Hematopoietic multipotent progenitor cell treated with erythropoietin and hydrocortisone succinate and interleukin-3 and kit ligand, for 8 days (in vitro differentiated cells): Measurements from ENCODE around the gene GFRA1.

ENCODE experiments used
- DNase-seq: peaks from one replicate; pipeline ENCODE4 v3.0.0-alpha.2; 2015

The GFRA1 gene

GRCh38 chr10:116240157-116240950, 32.7 kb downstream of the GFRA1 start:
- no peak for DNase-seq

DNA sequence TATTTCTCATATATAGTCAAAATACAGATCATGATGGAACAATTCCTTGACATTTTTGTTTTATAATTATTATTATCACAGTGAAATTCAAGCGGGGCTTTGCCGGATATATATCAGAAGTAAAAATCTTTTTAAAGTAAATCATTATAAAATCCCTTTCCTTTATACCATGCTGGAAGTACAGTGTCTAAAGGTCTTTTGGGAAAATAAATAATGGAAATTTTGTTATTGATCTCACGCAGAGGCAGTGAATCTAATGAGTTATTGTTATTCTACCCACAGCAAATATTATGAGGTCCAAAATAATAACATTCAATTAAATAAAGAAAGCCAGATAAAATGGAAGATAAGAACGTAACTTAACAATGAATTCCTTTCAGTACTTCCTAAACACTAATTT, 33.8 kb downstream of the GFRA1 start:
- no peak for DNase-seq

DNA sequence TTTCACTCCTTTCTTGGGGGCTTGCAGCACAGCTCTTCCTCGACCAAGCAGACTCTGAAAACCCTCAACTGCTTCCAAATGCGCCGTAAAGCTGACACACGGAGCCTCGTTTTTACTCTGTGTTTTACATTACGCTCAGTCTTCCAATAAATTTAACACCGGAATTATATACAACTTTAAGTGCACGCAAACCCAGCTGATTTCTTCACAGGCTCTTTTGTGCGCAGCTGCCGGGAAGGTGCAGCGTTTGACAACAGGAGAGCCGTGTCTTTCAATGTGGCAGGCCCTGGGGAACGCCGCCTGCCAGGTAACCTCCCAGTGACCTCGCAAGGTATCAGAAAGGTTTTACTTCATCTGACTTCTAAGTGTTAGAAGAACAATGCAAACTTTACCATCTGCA, 35.0 kb downstream of the GFRA1 start:
- no peak for DNase-seq

- no peak for DNase-seq
Measured at GRCh38 chr10:116237260-116237659, 35.7 kb downstream of the GFRA1 start.

DNA sequence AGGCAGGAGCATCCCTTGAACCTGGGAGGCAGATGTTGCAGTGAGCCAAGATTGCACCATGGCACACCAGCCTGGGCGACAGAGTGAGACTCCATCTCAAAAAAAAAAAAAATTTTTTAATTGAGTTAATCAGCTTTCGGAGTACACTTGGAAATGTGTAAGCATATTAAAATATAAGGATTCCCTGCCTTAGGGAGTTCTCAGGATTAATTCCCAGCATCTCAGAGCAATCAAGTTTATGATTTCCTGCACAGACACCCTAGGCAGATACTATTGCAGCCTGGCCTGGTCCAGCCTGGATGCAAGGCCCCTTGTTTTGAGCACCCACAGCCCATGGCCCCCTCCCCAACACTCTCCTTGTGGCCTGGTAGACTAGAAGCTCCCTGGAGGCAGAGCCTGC, 39.8 kb downstream of the GFRA1 start:
- DNase-seq = no peak

GRCh38 chr10:116232613-116233012, 40.4 kb downstream of the GFRA1 start:
- DNase-seq = no peak

GRCh38 chr10:116226766-116227165, 46.2 kb downstream of the GFRA1 start:
- no peak for DNase-seq

DNA sequence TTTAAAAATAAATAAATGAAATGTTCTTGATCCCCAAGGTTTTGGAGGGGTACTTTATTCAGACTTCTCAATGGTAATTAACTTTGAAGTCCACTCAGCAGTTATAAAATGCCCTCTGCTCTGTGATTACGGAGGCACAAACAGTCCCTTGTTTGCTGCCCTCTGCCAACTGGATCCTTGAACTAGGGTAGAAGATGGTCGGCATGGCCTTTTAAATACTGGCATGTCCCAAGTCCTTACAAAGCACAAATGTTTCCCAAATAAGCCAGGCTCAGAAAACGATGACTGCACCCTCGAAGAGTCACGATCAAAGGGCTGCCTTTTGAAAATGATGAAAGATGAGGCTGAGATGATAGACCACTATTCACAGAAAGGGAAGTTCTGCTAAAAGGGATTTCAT, 47.0 kb downstream of the GFRA1 start:
- DNase-seq = no peak

GRCh38 chr10:116223289-116223688, 49.7 kb downstream of the GFRA1 start:
- DNase-seq = no peak

DNA sequence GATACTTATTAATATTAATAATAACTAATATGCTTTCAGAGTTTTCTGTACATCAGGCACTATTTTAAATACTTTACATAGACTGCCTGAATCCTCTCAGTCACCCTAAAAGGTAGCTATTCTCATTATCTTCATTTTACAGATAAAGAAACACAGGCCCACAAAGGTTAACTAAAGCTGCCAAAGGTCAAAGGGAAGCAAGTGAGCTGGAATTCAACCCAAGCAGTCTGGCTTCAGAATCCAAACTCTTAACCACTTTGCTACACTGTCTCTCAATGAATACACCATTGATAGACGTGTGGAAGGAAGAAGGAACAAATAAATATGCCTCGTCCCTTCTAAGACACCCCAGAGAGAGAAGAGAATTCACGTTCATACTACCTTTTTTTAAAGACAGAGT, 52.0 kb downstream of the GFRA1 start:
- no peak for DNase-seq

DNA sequence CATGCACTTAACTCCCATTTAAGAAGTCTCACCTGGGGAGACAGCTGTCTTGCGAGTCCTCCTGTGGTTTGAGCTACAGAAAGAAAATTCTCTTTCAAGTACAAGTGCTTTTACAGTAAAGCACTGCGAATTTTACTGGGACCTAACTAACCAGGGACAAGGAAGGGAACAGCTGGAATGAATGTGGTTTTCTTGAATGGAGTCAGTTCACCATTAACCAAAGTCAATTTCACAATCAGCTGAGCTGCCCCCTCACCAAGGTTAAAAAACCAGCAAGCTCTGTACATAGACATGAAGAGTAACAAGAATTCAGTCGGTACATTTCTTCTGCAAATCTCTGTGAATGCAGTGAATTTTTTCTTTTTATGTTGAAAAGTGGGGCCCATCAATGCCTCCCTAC, 56.3 kb downstream of the GFRA1 start:
- DNase-seq = no peak

- DNase-seq = no peak
Measured at GRCh38 chr10:116215651-116216050, 57.4 kb downstream of the GFRA1 start.

DNA sequence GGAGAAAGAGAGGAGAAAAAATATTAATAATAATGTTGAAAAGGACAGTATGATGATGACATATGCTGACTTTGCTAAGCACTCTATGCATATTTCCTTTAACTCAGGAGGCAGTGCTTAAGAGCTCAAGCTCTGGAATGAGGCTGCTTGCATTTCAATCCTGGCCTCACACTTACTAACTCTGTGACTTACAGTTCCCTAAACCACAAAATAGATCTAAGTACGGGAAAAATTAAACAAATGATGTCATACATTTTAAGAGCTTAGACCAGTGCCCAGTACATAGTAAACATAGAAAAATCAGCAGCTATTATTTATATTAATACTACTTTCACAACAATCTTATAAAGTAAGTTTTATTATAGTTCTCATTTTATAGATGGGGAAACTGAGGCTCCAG, 61.3 kb downstream of the GFRA1 start:
- DNase-seq = no peak

- no peak for DNase-seq
Measured at GRCh38 chr10:116210588-116211346, 62.2 kb downstream of the GFRA1 start.

GRCh38 chr10:116209781-116210180, 63.2 kb downstream of the GFRA1 start:
- no peak for DNase-seq

GRCh38 chr10:116208956-116209567, 63.9 kb downstream of the GFRA1 start:
- no peak for DNase-seq

DNA sequence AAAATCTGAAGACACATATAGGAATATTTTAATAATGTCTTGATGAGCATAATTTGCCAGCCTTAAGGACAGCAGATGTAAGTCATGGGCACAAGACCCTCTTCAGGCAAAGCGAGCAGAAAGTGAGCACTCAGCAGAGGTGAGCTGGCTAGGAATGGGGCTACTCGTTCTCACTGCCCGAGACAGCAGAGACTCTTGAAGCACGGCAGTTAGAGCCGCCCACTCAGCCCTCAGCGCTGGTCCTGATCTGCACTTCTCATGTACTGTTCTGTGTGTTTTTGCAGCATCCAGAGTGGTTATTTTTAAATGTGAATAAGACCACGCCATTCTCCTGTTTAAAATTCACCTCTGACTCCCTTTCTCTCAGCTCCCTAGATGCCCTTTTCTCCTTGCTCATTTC, 65.3 kb downstream of the GFRA1 start:
- DNase-seq = no peak

DNA sequence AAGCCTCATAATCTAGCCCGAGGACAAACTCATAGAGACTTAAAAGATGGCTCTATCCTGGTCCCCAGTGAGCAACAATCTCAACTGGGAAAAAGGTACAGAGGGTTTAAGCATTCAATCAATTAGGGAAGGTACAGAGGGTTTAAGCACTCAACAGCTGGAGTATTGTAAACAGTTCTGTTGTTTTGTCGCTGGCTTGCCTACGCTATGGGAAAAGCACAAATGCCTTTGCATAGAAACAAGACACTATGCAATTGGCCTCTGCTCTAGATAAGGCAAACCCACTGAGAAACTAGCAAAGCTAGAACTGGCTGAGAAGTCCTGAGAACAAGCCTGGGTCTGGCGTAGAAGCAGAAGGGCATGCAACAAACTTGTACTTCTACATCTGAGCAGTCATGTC, 69.3 kb downstream of the GFRA1 start:
- DNase-seq = no peak

DNA sequence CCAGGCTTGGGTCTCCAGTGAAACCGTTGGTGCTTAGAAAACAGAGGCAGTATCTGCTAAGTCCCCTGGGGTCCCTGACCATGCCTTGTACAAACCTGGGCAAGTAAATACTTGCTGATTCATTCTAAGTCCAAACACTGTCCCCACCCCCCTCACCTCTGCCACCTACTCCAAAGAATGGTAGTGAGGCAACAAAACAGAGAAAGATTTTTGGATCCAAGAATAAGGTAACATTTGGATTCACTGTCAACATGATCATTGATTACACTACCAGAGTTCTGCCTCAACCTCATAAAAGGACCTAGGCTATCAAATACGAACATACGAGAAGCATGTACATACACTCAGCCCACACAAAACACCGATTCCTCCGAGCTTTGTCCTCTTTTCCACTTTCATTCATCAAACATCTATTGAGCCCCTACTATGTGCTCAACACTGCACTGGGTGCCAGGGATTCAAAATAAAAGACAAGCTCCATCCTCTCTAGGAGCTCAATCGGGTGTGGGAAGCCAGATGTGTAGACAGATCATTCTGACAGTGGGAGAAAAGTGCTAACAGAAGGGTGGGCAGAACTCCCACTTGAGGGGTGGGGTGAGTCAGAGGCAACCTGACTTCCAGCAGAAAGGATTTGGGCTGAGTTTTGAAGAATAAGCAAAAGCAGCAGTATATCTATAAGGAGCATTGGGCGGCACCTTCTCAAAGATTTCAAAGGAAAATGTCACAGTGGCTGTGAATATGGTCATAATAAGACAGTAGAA, 71.2 kb downstream of the GFRA1 start:
- no peak for DNase-seq

GRCh38 chr10:116201011-116201410, 72.0 kb downstream of the GFRA1 start:
- DNase-seq = no peak

DNA sequence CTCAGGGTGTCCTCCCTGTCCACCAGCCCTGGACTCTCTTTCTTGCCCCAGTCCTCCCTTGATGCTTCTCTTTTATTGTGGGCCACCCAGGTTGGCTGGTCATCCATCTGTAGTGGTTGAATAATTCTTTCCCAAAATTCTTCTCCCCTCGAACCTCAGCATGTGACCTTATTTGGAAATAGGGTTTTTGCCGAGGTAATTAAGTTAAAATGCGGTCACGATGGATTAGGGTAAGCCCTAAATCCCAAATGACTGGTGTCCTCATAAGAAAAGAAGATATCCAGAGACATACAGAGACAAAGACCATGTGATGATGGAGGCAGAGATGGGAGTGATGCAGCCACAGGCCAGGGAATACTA, 74.3 kb downstream of the GFRA1 start:
- DNase-seq = no peak

DNA sequence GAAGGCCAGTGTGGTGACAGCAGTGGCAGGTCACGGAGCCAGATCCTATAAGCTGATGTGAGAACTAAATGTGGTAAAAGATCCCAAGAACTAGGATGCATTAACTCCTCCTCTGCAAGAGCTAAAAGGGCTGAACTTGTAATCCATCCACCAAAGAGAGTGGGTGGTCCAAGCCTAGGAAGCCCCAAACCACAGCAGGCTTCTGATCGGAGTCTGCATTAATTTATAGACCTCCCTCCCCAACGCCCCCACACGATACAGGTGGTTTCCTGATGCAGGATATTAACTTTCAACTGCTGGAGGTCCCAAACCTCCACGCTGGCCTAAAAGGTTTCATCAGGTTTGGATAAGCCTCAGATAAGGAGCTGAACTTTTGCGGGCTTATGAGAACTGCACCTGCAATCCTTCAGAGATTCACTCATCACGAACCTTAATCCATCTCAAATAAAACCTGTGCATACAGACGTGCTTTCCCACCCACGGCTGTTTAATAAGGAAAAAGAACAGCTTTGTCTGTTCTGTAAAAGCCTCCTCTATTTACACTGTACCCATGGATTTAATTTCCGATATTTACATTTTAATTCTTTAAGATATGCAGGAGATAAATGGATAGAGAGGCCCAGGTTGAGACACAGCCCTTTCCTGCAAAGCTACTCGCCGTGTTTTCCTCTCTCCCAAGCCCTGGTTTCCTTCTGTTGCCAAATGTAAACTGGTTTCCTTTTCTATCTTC, 74.9 kb downstream of the GFRA1 start:
- DNase-seq = no peak

DNA sequence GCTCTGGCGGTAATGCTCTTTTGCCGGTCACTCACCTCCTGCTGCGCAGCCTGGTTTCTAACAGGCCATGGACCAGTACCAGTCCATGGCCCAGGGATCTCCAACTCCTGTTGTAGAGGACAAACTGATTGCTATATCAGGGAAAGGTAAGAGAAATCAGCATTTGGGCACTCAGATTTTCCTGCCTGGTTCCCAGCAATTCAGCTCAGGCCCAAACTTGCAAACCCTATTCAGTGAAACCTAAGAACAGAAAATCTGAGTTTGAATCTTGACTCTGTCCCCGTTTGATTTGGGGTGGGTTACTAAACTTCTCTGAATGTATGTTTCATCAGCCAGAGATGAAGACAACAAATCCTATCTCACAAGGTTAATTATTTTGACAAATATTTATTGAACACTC, 77.4 kb downstream of the GFRA1 start:
- no peak for DNase-seq
